Measurements from ENCODE around the gene EBF3.

DNA sequence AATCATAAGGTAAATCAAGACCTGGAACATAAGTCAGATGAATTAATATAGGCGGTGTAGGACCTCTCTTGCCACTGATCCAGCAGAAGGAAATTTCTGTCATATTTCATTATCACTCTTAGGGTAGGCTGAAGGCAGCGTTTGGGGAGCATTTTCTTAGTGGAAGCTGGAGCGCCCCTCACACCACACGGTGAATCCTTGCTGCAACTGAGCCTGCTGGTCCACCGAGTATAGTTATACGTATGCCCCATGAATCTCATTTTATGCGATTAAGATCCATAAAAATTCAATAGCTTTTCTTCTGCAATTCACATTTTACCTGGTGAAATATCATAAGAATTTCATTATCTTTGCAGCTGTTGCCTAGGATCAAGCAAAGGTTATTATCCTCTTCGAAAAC lies 19.6 kb downstream of the EBF3 start:
- TF ChIP-seq, protein P1, sequence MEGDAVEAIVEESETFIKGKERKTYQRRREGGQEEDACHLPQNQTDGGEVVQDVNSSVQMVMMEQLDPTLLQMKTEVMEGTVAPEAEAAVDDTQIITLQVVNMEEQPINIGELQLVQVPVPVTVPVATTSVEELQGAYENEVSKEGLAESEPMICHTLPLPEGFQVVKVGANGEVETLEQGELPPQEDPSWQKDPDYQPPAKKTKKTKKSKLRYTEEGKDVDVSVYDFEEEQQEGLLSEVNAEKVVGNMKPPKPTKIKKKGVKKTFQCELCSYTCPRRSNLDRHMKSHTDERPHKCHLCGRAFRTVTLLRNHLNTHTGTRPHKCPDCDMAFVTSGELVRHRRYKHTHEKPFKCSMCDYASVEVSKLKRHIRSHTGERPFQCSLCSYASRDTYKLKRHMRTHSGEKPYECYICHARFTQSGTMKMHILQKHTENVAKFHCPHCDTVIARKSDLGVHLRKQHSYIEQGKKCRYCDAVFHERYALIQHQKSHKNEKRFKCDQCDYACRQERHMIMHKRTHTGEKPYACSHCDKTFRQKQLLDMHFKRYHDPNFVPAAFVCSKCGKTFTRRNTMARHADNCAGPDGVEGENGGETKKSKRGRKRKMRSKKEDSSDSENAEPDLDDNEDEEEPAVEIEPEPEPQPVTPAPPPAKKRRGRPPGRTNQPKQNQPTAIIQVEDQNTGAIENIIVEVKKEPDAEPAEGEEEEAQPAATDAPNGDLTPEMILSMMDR (IDR thresholded peaks at IDR 0.05): no peak
- no peak for TF ChIP-seq POLR2A (IDR thresholded peaks at IDR 0.05)
